Activated T-cell treated with anti-CD3 and anti-CD28 coated beads, Interleukin-2, amount 50 U/mL, for 48 hours (primary cell): ENCODE measurements around the gene CRTC1.
"Not testable (repeated sequence)": the region's sequence is repeated elsewhere in the genome, so short reads cannot be mapped to it uniquely, and the experiment has no call there.

Source experiments
- DNase-seq, 2 experiments: peaks; one replicate each; pipeline ENCODE4 v3.0.0-alpha.2; 2020

CRTC1 gene

DNA sequence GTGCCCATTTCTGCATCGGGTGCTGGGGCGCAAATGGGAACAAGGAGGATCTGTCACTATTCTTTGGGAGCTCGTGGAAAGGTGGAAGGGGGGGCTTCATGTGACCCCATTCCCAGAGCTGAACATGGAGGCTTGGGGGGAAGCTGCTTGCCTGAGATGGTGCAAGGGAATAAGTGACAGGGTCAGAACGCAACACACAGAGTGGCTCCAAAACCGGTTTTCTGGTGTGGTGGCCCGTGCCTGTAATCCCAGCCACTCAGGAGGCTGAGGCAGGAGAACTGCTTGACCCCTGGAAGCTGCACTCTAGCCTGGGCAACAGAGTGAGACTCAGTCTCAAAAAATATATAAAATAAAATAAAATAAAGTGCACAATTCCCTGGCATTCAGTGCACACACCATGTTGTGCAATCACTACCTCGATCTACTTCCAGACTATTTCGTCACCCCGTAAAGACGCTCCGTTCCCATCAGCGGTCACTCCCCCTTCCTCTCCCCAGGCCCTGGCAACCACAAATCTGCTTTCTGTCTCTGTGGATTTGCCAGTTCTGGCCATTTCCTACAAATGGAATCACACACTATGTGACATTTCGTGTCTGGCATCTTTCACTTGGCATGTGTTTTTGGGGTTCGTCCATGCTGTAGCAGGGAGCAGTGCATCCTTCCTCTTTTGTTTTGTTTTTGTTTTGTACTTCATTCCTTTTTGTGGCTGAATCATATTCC, 125.8 kb downstream of the CRTC1 start:
- DNase-seq: no peak

DNA sequence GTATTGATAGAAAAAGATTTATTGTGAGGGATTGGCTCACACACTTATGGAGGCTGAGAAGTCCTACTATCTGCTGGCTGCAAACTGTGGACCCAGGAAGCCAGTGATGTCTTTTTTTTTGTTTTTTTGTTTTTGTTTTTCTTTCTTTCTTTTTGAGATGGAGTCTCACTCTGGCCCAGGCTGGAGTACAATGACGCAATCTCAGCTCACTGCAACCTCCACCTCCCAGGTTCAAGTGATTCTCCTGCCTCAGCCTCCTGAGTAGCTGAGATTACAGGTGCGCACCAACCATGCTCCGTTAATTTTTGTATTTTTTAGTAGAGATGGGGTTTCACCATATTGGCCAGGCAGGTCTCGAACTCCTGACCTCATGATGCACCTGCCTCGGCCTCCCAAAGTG, 128.2 kb downstream of the CRTC1 start:
- not testable (repeated sequence) for DNase-seq

DNA sequence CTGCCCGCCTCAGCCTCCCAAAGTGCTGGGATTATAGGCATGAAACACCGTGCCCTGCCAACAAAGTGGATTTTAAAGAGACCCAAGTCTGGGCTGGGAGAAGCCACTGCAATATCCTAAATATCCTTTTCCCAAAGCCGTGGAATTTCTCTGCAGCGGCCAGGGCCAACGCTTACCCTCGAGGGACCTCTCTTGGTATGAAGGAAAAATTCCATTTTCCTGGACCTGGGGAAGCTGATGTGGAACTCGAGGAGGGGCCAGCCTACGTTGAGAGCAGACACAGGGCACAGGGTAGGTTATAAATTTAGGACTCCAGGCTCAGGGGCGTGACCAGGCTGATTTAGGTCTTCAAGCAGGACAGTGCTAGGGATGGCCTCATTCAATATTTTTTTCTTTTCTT, 130.6 kb downstream of the CRTC1 start:
- no peak for DNase-seq

DNA sequence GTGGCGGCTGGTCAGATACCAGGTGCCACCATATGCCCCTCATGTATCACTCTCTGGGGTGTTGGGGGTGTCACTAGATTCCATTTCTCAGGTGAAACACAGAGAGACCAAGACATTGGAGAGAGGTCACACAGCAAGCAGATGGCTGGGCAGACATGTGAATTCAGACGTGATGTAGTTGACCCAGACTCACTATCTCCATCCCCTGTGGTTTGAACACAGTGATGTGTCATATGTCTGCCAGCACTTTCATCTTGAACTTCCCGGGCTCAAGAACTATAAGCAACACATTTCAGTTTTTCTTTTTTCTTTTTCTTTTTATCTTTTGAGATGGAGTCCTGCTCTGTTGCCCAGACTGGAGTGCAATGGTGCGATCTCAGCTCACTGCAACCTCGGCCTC, 132.2 kb downstream of the CRTC1 start:
- DNase-seq: no peak

DNA sequence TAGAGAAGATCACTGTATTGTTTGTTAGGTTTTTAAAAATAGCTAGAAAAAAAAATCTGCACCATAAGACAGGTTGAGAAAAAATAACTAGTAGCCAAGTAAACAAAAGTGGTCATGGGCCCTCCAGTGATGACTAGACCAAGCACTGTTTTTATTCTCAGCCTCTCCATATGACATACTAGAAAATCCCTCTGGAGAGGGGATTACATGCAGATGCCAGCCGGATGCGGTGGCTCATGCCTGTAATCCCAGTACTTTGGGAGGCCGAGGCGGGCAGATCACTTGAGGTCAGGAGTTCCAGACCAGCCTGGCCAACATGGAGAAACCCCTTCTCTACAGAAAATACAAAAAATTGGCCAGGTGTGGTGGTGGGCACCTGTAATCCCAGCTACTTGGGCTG, 133.2 kb downstream of the CRTC1 start:
- DNase-seq: not testable (repeated sequence)

DNA sequence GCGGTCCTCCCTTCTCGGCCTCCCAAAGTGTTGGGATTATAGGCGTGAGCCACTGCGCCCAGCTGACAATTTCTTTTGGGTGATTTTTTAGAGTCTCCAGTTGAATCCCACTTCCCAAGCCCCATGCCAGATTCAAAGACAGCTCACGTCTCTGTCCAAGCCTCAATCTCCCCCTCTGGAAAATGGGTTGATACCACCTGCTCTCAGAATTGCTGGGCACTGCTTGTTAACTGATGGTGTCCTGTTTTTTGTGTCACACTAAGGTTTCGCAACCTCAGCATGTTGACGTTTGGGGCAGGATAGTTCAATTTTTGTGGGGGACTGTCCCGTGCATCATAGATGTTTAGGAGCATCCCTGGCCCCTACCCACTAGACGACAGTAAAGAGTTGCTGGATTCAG, 134.1 kb downstream of the CRTC1 start:
- DNase-seq: no peak

DNA sequence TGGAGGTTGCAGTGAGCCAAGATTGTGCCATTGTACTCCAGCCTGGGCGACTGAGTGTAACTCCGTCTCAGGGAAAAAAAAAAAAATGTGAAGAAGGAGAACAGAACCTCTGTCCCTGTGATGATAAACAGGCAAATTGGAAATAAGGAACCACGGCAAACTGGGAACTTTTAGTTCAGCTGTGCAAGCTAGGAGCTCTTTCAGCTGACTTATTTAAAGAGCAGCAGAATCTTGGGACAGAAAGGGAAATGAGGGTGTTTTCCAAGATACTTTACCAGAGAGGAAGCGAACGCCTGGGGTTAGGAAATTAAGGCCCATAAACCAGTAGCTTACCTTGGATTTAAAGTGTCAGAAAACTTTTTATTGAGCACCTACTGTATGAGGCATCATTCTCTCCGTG, 145.3 kb downstream of the CRTC1 start:
- no peak for DNase-seq

DNA sequence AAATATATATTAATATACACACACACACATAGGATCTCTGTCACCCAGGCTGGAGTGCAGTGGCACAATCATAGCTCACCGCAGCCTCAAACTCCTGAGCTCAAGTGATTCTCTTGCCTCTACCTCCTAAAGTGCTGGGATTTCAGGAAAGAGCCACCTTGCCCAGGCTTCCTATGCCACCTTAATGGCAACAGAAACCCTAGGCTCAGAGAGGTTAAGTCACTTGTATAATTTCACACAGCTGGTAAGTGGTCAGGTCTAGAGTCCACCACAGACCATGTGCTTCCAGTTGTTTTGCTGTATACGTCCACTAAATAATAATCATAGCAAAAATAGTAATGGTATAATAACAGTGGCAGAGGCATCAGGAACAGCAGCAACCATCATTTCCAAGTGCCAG, 147.0 kb downstream of the CRTC1 start:
- DNase-seq: no peak

DNA sequence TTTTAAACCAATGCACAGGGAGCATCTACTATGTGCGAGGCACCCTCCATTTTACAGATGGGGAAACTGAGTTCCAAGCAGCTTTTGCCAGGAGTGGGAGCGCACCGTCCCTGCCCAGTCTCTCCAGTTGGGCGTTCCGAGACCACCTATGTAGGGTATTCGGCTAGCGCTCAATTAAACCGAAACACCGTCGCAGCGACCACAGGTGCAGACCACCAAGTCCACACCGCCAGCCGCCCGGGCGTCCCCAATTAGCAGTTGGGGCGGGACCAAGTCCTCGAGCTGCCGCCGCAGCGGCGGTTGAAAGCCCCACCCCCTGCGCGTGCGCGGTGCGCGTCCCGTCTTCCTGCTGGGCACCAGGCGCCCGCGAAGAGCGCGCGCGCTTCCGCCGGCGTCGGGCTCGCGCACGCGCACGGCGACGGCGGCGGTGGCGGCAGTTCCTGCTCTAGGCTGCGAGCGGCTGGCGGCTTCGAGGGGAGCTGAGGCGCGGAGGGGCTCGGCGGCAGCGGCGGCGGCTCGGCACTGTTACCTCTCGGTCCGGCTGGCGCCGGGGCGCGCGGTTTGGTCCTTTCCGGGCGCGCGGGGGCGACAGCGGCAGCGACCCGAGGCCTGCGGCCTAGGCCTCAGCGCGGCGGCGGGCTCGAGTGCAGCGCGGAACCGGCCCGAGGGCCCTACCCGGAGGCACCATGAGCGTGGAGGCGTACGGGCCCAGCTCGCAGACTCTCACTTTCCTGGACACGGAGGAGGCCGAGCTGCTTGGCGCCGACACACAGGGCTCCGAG, 148.2 kb downstream of the CRTC1 start, which contains the start of gene UPF1:
UPF1 (plus strand) TSS at position 436 of the 782 bp plus-strand sequence; CDS start at position 687, 251 bp downstream.
- peak; percentile 93 to 96 for DNase-seq
